GM19099 (cell line): ENCODE measurements around the gene ECM1.

Experiments
- POLR2A ChIP-seq: IDR thresholded peaks from 3 replicates; pipeline ENCODE4 v1.6.1; 2011; ENCODE audit warnings: low read depth; ENCODE audit not compliant: insufficient read length; ENCODE audit errors: extremely low read depth

ECM1 gene

DNA sequence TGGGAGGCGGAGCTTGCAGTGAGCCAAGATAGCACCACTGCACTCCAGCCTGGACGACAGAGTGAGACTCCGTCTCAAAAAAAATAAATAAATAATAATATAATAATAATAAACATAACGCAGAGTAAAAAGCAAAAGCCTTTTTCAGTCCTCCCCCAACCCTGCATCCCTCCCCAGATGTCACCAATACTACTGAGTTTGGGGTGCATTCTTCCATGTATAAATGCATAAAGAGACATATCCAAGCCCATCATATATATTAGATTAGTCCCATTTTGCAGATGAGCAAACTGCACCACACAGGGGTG, 40.4 kb downstream of the ECM1 start:
- no peak for TF ChIP-seq POLR2A

DNA sequence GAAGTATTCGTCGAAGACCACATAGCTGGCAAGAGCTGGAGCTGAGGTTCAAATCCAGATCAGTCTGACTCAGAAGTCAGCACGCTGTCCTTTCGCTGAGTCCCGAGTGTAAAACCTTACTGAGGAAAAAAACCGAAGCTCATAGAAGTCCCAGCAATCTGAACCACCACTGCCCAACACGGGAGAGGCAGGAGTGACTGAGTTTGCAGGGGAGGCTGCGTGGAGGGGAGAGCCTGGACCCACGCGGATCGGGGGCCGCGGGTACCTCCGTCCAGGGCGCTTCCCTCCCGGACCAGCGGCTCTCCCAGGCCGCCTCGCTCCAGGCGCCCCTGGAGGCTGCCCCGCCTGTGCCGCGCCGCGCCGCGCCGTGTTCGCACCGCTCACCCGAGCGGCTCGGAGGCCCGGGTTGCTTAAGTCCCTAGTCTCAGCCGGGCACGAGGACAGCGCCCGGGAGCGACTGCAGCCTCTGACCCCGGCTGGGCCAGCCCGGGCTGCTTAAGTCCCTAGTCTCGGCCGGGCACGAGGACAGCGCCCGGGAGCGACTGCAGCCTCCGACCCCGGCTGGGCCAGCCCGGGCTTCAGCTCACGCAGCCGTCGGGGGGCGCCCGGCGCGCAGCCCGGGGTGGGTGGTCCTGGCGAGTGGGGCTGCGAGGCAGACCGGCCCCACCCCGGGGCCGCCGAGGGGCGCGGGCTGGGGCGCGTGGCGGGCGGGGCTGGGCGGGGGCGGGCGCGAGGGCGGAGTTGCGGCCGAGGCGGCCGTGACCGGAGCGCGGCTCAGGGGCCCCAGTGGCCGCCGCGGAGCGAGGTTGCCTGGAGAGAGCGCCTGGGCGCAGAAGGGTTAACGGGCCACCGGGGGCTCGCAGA, 41.0 kb downstream of the ECM1 start, which contains the start of gene ADAMTSL4:
ADAMTSL4 (plus strand) TSS at position 777 of the 864 bp plus-strand sequence. CDS start 2,881 bp downstream, outside the sequence.
- no peak for TF ChIP-seq POLR2A

DNA sequence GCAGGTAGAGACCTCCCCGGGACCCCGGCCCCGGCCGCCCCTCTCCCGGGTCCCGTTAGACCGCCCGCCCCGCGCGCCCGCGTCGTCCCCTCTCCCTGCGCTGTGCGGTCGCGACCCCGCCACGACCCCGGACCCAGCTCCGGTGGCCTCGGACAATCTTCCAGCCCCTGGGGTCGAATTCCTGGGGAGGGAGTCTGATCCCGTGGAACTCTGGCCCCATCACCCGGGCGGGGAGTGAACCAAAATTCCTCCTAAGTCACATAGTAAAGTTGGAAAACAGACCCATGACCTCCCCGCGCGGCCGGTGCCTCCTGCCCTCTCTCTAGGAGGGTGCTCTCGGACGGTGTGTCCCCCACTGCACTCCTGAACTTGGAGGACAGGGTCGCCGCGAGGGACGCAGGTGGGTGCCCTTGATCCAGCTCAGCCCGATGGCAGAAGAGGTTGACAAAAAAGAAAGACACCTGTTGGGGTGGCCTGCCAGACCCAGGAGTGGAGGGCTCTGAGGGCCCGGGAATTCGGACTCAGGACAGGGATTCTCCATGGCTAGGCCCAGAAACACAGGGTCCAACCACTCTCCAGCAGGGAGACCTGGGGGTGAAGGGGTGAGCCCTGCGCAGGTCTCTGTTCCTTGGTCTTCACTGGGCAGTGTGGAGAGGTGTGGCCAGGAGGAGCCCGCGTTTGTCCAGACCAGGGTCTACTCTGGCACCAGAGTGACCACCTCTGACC, 41.8 kb downstream of the ECM1 start:
- TF ChIP-seq POLR2A: no peak

DNA sequence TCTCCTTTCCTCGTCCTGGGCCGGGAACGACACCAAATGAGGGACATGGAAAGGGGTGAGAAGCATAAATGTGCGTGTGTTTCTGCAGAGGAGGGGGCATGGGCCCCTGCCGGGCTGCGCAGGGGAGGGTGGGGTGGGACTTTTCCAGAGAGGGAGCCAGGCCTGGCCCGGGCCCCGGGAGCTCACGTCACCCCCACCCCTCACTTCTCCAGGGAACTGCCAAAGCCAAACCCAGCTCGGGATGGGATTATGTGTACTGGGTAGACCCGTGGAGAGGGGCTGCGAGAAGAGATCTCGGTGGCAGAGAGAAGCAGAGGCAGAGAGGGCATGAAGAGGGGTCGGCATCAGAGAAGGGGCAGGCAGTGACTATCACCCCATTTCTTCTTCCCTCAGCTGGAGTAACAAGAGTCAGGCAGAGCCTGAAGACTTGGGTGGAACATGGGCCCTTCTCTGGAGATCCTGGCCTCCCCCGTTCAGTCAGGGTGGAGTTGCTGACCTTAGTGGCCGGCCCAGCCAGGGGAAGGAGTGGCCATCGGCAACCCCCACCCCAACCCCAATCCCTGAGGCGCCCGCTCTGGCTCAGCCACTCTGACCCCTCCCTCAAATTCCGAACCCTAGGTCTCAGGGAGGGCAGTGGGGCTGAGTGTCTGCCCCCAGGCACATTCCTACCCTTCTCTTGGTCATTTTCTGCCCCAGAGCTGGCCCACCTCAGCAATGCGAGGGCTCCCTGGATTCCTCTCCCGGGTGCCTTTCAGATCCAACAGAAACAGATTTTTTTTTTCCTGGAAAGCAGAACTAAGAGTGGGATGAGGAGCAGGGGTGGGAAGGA, 42.5 kb downstream of the ECM1 start:
- TF ChIP-seq POLR2A: no peak

DNA sequence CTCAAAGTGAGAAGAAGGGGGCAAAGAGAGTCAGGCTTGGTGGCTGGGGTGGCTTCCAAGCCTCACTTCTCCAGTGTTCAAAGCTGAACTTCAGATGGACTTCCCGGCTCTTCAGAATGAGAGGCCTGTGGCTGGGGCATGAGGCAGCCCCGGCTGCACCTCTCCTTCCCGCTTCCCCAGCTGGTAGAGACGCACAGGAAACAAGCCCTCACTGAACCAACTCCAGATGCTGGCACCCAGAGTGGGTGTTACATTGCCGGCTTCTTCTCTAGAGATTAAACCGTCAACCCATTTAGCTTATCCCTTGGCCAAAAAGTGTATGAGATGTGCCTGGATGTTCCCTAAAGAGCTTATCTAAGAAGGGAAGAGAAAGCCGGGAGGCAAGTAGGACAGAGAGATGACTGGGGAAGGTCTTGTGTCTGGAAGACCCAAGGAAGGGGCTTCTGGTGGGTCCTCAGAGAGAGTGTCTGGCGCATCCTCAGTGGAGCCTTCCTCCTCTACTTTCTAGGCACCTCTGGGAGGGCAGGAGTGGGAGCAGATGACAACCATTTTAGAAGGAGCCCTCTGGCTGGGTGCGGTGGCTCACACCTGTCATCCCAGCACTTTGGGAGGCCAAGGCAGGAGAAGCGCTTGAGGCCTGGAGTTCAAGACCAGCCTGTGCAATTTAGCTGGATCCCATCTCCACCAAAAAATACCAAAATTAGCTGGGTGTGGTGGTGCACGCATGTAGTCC, 43.3 kb downstream of the ECM1 start:
- TF ChIP-seq POLR2A: no peak

DNA sequence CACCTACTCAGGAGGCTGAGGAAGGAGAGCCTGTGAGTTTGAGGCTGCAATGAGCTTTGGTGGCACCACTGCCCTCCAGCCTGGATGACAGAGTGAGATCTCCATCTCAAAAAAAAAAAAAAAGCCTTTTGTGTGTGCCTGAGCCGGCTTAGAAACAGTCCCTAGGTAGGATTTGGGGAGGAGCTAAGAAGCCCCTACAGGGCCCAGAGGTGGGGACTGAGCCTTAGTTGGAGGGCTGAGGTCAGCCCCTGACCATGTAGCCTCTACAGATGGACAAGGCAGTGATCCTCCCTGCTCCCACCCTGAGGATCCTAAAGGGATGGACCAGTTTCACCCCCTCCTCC, 43.8 kb downstream of the ECM1 start:
- TF ChIP-seq POLR2A: no peak

- no peak for TF ChIP-seq POLR2A
Observed at GRCh38 chr1:150552128-150552910, 44.4 kb downstream of the ECM1 start.

DNA sequence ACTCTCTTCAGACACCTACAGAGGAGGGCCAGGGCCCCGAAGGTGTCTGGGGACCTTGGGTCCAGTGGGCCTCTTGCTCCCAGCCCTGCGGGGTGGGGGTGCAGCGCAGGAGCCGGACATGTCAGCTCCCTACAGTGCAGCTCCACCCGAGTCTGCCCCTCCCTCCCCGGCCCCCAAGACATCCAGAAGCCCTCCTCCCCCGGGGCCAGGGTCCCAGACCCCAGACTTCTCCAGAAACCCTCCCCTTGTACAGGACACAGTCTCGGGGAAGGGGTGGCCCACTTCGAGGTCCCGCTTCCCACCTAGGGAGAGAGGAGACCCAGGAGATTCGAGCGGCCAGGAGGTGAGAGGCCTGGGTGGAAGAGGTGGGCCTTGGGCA, 45.0 kb downstream of the ECM1 start:
- TF ChIP-seq POLR2A: no peak

DNA sequence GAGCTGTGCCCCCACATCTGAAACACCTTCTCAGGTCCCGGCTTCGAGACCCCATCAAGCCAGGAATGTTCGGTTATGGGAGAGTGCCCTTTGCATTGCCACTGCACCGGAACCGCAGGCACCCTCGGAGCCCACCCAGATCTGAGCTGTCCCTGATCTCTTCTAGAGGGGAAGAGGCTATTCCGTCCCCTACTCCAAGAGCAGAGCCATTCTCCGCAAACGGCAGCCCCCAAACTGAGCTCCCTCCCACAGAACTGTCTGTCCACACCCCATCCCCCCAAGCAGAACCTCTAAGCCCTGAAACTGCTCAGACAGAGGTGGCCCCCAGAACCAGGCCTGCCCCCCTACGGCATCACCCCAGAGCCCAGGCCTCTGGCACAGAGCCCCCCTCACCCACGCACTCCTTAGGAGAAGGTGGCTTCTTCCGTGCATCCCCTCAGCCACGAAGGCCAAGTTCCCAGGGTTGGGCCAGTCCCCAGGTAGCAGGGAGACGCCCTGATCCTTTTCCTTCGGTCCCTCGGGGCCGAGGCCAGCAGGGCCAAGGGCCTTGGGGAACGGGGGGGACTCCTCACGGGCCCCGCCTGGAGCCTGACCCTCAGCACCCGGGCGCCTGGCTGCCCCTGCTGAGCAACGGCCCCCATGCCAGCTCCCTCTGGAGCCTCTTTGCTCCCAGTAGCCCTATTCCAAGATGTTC, 45.6 kb downstream of the ECM1 start:
- no peak for TF ChIP-seq POLR2A

- no peak for TF ChIP-seq POLR2A
Observed at GRCh38 chr1:150554086-150554452, 46.2 kb downstream of the ECM1 start.

GRCh38 chr1:150555198-150555970, 47.5 kb downstream of the ECM1 start:
- no peak for TF ChIP-seq POLR2A

DNA sequence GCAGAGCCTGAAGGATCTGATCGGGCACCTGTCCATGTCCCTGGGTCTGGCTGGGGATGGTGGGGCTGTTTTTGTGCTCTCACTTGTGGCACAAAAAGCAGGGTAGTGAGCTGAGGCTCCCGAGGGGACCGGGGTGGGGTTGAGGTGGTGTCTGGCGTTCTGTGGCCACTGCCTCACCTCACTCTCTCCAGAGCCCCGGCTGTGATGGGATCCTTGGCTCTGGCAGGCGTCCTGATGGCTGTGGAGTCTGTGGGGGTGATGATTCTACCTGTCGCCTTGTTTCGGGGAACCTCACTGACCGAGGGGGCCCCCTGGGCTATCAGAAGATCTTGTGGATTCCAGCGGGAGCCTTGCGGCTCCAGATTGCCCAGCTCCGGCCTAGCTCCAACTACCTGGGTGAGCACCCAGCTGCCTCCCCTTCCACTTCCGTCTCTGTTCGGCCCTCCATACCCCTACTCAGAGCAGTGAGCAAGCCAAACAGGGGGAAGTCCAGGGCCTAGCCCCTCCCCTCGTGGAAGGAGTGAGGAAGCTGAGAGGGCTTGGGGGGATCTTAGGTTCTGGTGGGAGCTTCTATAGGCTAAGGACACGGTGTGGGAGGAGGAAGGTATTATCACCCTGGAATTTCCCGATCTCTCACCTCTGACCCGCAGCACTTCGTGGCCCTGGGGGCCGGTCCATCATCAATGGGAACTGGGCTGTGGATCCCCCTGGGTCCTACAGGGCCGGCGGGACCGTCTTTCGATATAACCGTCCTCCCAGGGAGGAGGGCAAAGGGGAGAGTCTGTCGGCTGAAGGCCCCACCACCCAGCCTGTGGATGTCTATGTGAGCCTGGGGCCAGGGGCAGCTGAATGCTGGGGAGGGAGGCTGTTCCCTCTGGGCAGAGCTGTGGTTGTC, 48.3 kb downstream of the ECM1 start:
- TF ChIP-seq POLR2A: no peak

DNA sequence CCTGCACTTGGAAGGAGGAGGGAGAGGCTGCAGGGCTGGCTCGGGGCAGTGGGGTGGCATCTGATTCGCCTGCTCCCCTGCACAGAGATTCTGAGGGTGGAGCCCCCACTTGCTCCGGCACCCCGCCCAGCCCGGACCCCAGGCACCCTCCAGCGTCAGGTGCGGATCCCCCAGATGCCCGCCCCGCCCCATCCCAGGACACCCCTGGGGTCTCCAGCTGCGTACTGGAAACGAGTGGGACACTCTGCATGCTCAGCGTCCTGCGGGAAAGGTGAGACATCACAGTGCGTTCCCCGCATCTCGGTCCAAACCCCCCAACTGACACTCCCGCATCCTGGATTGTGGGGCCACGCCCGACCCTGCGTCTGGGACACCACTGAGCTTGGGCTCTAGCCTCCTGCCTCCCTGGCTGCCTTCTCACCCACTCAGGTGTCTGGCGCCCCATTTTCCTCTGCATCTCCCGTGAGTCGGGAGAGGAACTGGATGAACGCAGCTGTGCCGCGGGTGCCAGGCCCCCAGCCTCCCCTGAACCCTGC, 49.2 kb downstream of the ECM1 start:
- TF ChIP-seq POLR2A: no peak
